ENCODE data around the gene SLC9A9.
"Not testable (repeated sequence)": the region's sequence is repeated elsewhere in the genome, so short reads cannot be mapped to it uniquely, and the experiment has no call there.

The SLC9A9 gene

DNA sequence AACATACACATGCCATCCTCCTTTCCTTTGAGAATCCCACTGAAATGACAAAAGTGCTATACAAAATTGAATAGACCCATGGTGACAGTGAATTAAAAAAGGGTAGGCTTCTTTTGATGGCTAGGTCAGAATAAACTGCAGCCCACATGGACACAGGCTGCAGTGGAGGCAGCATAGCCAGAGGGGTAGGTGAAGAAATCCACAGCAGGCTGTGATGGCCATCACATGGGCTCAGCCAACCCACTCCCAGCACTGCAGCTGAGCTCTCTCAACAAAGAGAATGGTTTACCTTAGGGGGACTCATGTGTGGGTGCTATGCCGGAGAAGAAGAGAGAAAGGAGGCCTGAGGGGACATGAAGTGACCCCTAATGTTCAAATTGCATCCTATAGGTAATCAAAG lies 397.6 kb downstream of the SLC9A9 start:
- no peak for DNase-seq (ENCODE audit: low spot score)

DNA sequence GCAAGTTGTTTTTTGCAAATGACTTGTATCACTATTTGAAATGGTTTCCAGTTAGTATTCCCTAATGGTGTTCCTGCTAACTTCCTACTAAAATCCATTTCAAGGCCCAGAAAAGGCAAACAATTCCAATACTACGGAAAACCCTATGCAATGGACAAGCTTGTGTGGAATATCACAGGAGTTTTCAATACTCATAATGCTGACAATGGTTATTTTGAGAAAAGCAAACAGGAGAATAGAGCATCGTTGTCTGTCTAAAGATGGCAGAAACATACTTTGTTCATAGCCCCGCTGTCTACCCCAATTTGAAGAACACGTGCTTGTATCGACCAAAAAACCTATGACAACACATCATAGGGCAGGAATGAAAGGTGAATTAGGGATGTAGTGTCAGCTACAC lies 400.8 kb downstream of the SLC9A9 start:
- DNase-seq (ENCODE audit: low spot score): no peak

DNA sequence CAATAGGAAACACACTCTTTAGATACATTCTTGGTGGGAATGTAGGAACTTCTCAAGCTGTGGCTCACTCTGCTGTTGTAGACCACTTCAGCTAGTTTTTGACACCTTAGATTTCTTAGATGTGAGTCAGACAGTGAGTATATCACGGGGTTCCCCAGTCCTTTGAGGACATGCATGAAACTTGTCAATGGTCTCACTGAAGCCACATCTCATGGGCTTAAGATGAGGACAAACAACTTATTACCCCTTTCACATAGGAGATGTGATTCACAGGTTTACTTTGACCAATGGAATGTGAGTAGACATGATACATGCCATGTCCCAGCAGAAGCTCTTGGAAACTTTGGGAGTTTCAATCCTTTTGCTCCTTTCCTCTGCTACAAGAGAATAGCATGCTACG lies 403.1 kb downstream of the SLC9A9 start:
- DNase-seq (ENCODE audit: low spot score): no peak

DNA sequence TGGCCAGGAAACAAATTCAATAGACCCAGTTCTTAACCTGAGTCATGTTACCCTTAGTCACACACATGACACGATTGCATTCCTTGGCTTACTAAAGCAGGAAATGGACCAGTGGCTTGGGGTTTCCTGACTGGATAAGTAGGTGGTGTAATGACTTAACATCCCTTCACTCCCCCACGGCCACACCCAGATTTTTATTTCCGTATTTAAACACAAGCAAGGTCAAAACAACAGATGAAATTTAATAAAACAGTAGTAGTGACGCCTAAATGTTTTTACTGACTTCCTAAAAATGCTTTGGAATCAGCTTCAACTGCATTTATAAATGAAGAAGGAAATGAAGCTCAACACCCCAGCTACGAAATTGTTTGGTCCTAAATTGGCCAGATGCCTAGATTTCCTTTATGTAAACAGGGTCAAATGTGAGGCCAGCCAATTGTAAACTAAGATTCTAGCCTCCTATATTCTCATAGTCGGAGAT lies 404.4 kb downstream of the SLC9A9 start:
- no peak for DNase-seq (ENCODE audit: low spot score)

DNA sequence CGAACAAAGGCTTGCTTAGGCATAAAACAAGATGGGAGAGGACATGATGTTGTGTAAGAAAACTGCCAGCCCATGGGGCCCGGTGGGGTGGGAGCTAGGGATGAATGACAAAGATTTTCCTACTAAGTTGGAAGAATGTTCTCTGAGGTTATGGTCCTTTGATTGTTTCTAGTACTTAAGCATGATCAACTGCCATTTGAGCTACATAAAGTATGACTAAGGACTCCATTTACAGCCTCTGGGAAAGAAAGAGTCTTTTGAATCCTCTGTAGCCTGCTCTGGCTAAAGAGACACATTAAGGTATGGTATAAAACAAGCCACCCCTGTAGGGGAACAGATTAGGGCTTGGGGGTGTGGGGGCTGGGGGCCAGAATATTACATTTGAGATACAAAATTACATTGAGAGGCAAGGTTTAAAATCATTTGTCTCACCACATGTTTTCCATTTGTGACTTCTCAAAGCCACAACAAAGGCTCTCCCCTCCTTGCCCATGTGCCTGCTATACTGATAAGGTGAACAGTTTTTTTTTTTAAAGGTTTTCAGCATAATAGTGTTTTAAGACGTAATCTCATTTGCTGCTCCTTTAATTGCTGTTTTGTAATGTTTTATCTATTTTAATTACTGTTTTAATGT lies 405.3 kb downstream of the SLC9A9 start:
- no peak for DNase-seq (ENCODE audit: low spot score)

DNA sequence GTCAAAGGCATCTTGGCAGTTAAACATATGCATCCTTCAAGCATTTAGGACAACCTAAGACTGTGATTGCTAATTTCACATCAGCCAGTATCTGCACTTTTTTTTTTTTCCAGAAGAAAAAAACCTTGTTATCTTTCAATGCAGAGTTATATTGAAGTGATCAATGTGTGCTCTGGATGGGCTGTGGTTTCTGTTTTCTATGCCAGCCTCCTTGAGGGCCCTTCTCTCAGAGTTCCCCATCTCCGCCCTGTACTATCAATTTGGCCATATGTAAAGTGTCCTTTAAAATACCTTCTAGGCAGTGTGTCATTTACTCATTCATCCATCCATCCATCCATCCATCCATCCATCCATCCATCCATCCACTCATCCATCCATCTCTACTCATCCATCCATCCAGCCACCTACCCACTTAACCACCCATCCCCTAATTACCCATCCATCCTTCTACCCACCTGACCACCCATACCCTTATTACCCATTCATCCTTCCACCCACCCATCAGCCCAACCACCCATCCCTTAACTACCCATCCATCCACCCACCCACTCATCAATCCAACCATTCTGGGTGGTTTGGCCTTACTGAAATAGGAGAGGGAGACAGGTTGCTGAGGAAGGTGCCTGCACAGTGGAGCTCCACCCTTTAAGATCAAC lies 406.6 kb downstream of the SLC9A9 start:
- DNase-seq (ENCODE audit: low spot score): no peak

DNA sequence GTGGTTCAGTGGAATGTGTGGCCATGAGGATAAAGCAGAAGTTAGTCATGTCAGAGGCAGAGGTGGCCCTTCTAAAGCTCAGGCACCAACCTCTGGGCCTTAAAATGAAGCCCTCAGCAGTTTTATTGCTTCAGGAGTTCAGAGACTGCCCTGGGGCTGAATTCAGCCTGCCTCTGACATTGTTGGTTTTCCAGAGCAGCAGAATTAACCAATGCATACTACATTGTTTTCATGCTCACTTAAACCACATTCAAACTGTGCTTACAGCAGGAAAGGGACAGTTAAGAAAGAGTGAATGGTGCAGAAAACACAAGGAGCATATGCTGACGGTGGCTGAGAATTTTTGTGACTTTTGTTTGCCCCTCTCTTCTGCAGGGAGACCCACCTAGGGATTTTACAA lies 408.5 kb downstream of the SLC9A9 start:
- no peak for DNase-seq (ENCODE audit: low spot score)

DNA sequence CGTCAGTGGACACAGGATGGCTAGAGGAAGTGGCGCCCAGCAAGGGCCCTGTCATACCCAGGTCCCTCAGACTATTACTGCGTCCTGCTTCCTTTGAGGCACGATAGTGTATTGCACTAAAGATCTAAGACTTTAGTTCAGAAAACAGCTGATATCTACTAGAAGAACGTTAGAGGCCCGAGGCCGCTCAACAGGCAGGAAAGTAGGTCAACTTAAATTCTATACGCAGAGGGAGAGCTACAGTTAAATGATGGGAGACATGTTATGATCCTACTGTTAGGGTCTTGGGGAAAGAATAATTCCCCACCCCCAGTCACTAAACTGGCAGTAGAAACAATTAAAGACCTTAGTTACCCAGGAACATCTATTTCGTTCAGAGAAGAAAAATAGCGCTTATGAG lies 410.9 kb downstream of the SLC9A9 start:
- no peak for DNase-seq (ENCODE audit: low spot score)

DNA sequence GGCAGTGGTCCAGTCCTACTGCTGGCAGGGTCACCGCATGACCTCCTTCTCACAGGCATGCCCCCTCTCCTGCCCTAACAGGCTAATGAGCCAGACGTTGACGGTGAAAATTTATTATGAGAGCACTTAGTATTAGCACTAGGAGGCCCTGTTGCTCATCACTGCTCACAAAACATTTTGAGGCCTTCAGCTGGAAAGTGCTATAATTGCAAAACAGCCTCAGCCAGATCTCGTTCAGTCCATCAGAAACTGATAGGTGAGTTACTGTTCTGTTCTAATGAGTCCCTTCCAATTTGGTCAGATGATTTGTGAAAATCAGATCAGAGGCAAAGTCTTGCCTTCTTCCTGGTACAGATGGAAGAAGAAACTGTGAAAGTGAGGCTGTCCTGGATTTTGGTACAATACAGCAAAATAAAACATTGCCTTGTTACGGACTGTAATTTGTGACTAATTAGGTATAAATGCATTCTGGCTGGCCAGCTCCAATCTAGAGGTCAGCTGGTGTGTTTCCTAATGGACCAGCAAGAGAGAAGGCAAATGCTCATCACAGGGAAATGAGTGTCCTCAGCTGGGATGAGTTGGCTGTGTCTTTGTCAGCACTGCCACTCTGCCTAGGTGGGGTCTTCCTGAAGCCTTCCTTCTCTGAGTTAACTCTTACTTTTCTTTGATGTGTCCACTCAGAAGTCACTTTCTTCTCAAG lies 411.9 kb downstream of the SLC9A9 start:
- no peak for DNase-seq (ENCODE audit: low spot score)

DNA sequence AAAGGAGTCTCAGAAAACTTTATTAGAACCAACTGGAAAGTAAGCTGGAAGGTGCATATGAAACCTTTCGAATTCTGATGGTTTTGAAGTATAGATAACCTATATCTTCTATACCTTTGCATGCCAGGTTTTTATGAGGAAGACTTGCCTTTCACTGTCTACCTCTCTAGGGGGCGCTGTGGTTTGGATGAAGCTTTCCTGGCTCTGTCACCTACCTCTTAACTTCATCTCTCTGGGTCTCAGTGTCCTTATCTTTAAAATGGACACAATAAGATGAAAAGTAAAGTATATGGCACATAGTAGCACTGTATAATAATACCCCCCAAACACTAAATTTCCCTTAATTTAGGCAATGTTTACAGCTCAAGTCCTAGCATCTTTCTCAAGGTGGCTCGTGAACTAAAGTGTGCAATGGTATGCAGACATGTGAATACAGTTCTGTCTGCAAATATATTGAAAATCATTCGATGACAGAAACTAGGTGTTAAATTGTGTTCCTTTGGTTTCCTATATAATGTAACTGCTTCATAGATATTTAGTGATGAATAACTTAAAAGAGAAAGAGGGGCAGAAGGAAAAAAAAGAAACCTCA lies 414.4 kb downstream of the SLC9A9 start:
- peak; percentile 58 for DNase-seq (ENCODE audit: low spot score)

DNA sequence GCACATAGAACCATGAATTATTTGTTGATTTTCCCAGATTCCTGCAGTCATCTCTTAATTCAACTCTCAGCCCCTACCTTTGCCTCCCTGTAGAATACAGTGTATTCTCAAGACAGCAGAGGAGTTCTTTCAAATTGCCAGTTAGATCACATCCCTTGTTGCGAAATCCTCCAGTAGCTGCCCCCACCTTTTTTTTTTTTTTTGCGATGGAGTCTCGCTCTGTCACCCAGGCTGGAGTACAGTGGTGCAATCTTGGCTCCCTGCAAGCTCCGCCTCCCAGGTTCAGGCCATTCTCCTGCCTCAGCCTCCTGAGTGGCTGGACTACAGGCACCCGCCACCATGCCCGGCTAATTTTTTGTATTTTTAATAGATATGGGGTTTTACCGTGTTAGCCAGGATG lies 417.0 kb downstream of the SLC9A9 start:
- DNase-seq (ENCODE audit: low spot score): not testable (repeated sequence)

DNA sequence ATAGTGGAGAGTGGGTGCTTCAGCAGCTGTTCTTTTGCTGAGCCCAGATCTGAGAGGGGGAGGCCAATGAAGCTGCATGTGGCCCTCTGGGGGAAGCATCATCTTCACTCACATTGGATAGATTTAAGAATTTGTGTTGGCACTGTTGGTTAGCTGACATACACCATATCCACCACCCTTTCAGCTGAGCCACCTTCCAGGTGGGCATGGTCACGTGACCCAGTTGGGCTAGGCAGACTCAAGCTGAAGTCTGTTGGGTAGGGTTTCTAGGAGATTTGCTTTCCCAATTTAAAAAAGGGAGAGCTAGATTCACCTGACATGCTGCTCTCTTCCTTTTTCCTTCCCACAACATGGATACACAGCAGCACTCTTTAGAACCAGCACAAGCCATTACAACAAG lies 417.7 kb downstream of the SLC9A9 start:
- no peak for DNase-seq (ENCODE audit: low spot score)

DNA sequence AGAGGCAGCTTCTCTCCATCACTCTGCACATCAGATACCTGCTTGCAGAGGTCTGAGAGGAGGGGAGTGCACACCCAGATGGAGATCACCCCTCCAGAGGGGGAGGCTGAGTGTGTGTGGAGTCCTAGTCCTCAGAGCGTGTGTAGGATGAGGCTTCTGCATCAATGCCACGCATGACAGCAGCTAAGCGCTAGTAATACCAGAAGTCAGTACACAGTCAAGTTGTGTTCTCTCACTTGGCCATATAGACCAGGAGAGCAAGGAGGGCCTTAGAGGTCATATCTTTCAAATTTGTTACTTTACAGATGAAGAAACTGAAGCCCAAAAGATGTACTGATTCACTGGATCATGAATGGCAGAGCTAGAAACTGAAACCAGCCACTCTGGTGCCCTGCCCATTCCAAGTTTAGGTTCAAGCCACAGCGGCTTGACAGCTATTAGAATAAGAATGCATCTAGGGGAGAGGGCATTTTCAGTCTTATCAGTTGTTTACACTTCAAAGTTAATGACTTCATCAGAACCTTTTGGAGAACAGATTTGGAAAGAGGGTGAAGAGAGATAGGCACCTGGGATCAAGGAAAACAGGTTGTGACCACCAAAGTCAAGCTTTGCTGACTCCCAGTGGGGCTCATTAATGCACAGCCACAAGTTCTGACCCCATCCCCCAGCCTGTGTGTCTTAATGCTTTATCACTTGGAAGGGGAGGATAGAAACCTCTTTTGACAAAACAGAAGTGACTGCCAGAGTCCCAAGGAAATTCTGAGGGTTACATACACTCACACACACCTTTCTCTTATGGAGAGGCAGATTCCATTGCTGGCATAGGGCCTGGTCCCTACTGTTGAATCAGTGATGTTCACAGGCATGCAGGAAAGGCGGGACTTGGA lies 418.4 kb downstream of the SLC9A9 start:
- DNase-seq (ENCODE audit: low spot score): no peak

DNA sequence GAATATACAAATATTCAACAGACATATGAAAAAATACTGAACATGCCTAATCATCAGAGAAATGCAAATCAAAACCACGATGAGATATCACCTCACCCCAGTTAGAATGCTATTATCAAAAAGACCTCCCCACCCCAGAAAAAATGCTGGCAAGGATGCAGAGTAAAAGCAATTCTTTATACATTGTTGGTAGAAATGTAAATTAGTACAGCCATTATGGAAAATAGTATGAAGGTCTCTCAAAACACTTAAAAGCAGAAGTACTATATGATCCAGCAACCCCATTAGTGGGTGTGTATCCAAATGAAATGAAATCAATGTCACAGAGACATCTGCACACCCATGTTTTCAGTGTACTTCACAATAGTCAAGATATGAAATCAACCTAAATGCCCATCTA lies 420.0 kb downstream of the SLC9A9 start:
- DNase-seq (ENCODE audit: low spot score): peak; percentile 32

DNA sequence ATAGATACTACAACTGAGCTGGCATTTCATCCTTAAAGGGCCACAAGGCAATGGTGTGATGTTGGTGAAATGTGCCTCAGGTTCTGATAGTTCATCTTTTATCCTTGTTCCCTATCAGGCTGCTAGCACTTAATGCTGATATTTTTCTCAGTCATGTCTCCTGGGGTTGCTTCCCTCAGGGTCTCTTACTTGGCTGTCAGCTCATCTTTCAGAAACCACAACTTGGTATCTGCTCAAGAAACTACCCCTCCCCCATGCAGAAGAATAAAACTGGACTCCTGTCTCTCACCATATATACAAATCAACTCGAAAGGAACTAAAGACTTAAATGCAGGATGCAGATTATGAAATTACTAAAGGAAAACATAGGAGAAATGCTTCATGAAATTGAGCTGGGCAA lies 420.6 kb downstream of the SLC9A9 start:
- DNase-seq (ENCODE audit: low spot score): peak; percentile 26

DNA sequence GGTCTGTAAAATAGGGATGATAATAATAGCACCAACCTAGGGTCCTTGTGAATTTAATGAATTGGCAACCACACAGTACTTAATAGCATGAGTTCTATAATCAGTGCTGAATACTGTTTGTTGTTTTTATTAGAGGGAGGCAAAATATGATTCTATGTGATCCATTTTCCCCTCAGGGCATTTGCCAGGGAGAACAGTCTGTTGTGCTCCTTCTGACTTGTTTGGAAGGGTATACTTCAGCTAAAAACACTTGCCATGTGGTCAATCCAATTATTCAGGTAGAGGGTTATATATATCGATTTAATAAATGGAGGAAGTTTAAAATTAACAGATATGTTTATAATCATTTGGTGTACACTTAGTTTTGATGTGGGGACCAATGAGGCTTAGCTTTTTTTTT lies 423.4 kb downstream of the SLC9A9 start:
- DNase-seq (ENCODE audit: low spot score): no peak

DNA sequence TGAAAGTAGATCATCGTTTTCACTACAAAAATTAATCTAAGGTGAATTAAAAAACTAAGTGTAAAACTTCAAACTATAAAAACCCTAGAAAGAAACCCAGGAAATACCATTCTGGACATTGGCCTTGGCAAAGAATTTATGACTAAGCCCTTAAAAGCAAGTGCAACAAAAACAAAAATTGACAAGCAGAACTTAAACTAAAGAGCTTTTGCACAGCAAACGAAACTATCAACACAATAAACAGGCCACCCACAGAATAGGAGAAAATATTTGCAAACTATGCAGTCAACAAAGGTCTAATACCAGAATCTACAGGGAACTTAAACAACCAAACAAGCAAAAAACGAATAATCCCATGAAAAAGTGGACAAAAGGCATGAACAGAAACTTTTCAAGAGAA lies 426.7 kb downstream of the SLC9A9 start:
- DNase-seq (ENCODE audit: low spot score): no peak

DNA sequence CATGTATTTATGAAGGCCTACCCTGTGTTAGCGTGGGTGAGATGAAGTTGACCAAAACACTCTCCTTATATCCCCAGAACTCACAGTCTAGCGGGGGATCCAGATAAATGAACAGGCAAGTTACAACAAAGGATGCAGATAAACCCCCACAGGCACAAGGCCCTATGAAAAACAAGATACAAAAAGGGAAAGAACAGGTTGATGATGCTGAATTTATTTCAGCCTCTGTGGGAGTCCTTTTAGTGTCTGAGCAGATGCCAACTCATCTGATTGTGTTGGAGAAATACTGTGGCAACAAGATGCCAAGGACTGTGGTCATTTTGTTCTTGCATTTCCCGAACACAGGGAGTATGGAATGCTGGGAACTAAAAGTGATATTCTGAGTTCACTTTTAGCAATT lies 428.7 kb downstream of the SLC9A9 start:
- DNase-seq (ENCODE audit: low spot score): no peak

DNA sequence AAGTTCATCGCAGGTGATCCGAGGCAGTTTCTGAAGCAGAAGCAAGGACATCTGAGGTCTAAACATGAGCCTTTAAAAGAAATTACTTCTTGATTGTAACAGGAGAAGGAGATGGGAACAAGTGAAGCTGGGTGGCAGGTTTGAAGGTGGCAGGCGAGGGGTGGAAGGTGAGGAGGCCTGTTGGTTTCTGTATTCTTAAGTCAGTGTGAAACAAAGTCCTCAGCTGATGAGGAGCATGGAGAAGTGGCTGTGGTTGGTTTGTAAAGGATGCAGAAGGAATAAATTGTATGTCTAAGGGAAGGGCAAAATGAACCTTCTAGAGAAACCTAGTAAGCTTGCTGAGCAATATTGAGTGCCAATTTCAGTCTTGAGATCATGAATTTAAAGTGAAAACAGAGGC lies 429.9 kb downstream of the SLC9A9 start:
- no peak for DNase-seq (ENCODE audit: low spot score)

DNA sequence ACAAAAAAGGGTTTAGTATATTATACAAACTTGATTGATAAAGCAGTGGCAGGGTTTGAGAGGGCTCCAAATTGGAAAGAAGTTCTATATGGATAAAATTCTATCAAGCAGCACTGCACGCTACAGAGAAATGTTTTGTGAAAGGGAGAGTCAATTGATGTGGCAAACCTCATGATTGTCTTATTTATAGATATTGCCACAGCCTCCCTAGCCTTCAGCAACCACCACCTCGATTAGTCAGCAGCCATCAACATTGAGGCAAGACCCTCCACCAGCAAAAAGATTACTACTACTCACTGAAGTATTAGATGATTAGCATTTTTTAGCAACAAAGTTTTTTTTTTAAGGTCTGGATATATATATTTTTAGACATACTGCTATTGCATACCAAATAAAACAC lies 432.0 kb downstream of the SLC9A9 start:
- no peak for DNase-seq (ENCODE audit: low spot score)

DNA sequence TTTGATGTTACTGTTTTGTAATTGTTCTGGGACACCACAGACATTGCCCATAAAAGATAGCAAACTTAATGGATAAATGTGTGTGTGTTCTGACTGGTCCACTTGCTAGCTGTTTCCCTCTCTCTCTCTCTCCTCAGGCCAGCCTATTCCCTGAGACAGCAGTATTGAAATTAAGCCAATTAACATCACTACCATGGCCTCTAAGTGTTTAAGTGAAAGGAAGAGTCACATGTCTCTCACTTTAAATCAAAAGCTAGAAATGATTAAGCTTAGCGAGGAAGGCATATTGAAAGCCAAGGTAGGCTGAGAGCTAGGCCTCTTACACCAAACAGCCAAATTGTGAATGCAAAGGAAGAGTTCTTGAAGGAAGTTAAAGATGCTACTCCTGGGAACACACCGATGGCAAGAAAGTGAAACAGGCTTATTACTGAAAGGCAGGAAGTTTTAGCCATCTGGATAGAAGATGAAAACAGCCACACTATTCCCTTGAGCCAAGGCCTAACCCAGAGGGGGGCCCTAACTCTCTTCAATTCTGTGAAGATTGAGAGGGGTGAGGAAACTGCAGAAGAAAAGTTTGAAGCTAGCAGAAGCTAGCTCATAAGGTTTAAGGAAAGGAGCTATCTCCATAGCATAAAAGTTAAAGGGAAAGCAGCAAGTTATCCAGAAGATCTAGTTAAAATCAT lies 433.6 kb downstream of the SLC9A9 start:
- no peak for DNase-seq (ENCODE audit: low spot score)

Data from NAMALWA (cell line).